Tibial artery (tissue), 4 donors: Measurements from ENCODE around the gene DNASE2B.

Experiments
- DNase-seq, 2 donors: peaks; one replicate each; pipeline ENCODE4 v3.0.0-alpha.2; 2019
- H3K27ac ChIP-seq, 2 donors: fragments of 200-600 bp; sonication (generic) in 1 of 2; 1 replicate in 1 of 2; 2 replicates in 1 of 2; pipeline ENCODE4 v1.5.1; 2018 to 2019; ENCODE audit warnings: mild to moderate bottlenecking in 1 of 2
- H3K27me3 ChIP-seq, 2 donors: fragments of 200-600 bp; sonication (generic) in 1 of 2; one replicate each; pipeline versions ENCODE4 v1.5.1 to v1.6.0; 2016 to 2019
- H3K36me3 ChIP-seq, 3 donors: fragments of 200-600 bp; sonication (generic) in 2 of 3; one replicate each; pipeline ENCODE4 v1.5.1; 2016 to 2019; ENCODE audit warnings: mild to moderate bottlenecking in 2 of 3
- H3K4me1 ChIP-seq, 4 donors: fragments of 200-600 bp; sonication (generic) in 2 of 4; 1 replicate in 3 of 4; 2 replicates in 1 of 4; pipeline ENCODE4 v1.5.1; 2016 to 2019
- H3K4me3 ChIP-seq, 2 donors: fragments of 200-600 bp; sonication (generic) in 1 of 2; 1 replicate in 1 of 2; 2 replicates in 1 of 2; pipeline ENCODE4 v1.5.1; 2018 to 2019; ENCODE audit warnings: mild to moderate bottlenecking in 2 of 2
- H3K9me3 ChIP-seq, 3 donors: fragments of 200-600 bp; sonication (generic) in 1 of 3; one replicate each; pipeline ENCODE4 v1.5.1; 2016 to 2019
- intact Hi-C: fragments of 100-400 bp; cut with DNase I; formaldehyde crosslinking; loops from one replicate; pipeline ENCODE4 v1.15.0; 2023; ENCODE audit warnings: low total_unique reads
- TF ChIP-seq, protein P1 (sequence below), 2 experiments: fragments of 200-600 bp in 1 of 2; fragments of 450-650 bp in 1 of 2; IDR thresholded peaks; one replicate each; pipeline ENCODE4 v1.5.1; 2017 to 2019; ENCODE audit warnings: antibody characterized with exemption in 2 of 2, mild to moderate bottlenecking in 1 of 2, moderate library complexity in 1 of 2

The DNASE2B gene

DNA sequence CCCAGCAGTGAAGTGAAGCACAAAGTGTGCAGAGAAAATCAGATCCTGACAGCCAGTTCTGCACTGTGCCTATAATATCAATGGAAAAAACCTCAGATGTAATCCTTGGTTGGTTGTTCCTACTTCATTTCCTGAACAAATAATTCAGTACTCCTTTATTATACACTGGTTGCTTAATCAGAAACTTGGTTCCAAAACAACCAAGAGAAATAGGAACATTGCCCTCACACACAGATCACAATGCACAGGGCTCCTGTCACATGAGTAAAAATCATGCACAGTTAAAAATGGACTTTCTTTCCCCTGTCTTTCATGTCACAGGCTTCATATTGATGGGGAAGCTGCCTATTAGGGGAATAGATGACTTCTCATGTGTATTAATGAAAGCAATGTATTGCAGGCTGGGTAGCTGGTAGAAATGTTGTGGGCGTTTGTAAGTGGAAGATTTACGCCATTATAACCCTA lies 9.7 kb downstream of the DNASE2B start:
- Histone ChIP-seq H3K4me1 (peaks cover 0 to 19% (median 1%) of the 10 kb centered on the region in 4 donors), H3K27me3 (no peaks in the 10 kb centered on the region), H3K9me3 (no peaks in the 10 kb centered on the region), H3K36me3 (no peaks in the 10 kb centered on the region), H3K27ac (no peak overlapping the region), H3K4me3 (no peak overlapping the region)
- no peak for DNase-seq
- TF ChIP-seq, protein P1, sequence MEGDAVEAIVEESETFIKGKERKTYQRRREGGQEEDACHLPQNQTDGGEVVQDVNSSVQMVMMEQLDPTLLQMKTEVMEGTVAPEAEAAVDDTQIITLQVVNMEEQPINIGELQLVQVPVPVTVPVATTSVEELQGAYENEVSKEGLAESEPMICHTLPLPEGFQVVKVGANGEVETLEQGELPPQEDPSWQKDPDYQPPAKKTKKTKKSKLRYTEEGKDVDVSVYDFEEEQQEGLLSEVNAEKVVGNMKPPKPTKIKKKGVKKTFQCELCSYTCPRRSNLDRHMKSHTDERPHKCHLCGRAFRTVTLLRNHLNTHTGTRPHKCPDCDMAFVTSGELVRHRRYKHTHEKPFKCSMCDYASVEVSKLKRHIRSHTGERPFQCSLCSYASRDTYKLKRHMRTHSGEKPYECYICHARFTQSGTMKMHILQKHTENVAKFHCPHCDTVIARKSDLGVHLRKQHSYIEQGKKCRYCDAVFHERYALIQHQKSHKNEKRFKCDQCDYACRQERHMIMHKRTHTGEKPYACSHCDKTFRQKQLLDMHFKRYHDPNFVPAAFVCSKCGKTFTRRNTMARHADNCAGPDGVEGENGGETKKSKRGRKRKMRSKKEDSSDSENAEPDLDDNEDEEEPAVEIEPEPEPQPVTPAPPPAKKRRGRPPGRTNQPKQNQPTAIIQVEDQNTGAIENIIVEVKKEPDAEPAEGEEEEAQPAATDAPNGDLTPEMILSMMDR (IDR thresholded peaks at IDR 0.05) = no peak
- intact Hi-C loops = no loop called here

GRCh38 chr1:84409888-84410287 lies 11.6 kb downstream of the DNASE2B start:
- no peak overlapping the region for H3K4me3 ChIP-seq
- no peaks in the 10 kb centered on the region for H3K9me3 ChIP-seq
- H3K27ac ChIP-seq = no peak overlapping the region
- TF ChIP-seq, protein P1 (IDR thresholded peaks at IDR 0.05) = no peak
- no peak for DNase-seq
- intact Hi-C loops = no loop called here
- peaks cover 0 to 19% (median 1%) of the 10 kb centered on the region in 4 donors for H3K4me1 ChIP-seq
- H3K27me3 ChIP-seq = no peaks in the 10 kb centered on the region
- H3K36me3 ChIP-seq = no peaks in the 10 kb centered on the region

- peaks cover 0 to 19% (median 1%) of the 10 kb centered on the region in 4 donors for H3K4me1 ChIP-seq
- intact Hi-C loops = no loop called here
- H3K9me3 ChIP-seq = no peaks in the 10 kb centered on the region
- H3K36me3 ChIP-seq = no peaks in the 10 kb centered on the region
- H3K27me3 ChIP-seq = no peaks in the 10 kb centered on the region
- TF ChIP-seq, protein P1 (IDR thresholded peaks at IDR 0.05) = no peak
- no peak overlapping the region for H3K4me3 ChIP-seq
- H3K27ac ChIP-seq = no peak overlapping the region
- no peak for DNase-seq
Observed at GRCh38 chr1:84410328-84411095, 12.2 kb downstream of the DNASE2B start.

DNA sequence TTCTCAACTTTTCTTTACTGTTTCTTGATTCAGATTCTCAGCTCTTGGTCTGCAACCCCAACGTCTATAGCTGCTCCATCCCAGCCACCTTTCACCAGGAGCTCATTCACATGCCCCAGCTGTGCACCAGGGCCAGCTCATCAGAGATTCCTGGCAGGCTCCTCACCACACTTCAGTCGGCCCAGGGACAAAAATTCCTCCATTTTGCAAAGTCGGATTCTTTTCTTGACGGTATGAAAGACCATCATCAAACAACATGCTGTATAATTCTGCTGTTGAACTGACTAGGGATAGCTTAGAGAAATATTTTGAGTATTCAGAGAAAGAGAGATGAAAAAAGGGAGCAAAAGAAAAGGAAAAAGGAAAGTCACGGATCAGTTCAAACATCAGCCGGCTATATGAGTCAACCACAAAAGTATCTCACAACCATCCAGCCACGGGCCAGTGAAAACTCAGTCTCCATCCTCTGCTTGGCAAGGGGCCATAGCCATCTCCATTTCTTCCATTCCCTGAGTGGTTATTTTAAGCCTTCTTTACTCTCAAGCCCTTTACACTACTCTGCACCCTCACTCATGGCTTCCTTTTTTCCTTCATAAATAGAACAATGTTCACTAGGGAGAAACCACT lies 14.1 kb downstream of the DNASE2B start:
- no peak overlapping the region for H3K27ac ChIP-seq
- no peaks in the 10 kb centered on the region for H3K9me3 ChIP-seq
- no peak for DNase-seq
- TF ChIP-seq, protein P1 (IDR thresholded peaks at IDR 0.05) = no peak
- no peak overlapping the region for H3K4me3 ChIP-seq
- H3K4me1 ChIP-seq = peaks cover 0 to 14% (median 1%) of the 10 kb centered on the region in 4 donors
- no peaks in the 10 kb centered on the region for H3K36me3 ChIP-seq
- intact Hi-C loops = no loop called here
- no peaks in the 10 kb centered on the region for H3K27me3 ChIP-seq

GRCh38 chr1:84415396-84415795 lies 17.1 kb downstream of the DNASE2B start:
- H3K36me3 ChIP-seq = no peaks in the 10 kb centered on the region
- H3K27ac ChIP-seq = no peak overlapping the region
- intact Hi-C loops = no loop called here
- H3K4me1 ChIP-seq = peaks cover 0 to 11% (median 1%) of the 10 kb centered on the region in 4 donors
- TF ChIP-seq, protein P1 (IDR thresholded peaks at IDR 0.05) = no peak
- no peak overlapping the region for H3K4me3 ChIP-seq
- H3K27me3 ChIP-seq = no peaks in the 10 kb centered on the region
- no peak for DNase-seq
- H3K9me3 ChIP-seq = no peaks in the 10 kb centered on the region
